ENCODE results near the gene DNAJB2.
A peak's percentile ranks its signal among the peaks of the same experiment; 100 is the strongest.
"Not testable (repeated sequence)": the region's sequence is repeated elsewhere in the genome, so short reads cannot be mapped to it uniquely, and the experiment has no call there.

Gene DNAJB2

DNA sequence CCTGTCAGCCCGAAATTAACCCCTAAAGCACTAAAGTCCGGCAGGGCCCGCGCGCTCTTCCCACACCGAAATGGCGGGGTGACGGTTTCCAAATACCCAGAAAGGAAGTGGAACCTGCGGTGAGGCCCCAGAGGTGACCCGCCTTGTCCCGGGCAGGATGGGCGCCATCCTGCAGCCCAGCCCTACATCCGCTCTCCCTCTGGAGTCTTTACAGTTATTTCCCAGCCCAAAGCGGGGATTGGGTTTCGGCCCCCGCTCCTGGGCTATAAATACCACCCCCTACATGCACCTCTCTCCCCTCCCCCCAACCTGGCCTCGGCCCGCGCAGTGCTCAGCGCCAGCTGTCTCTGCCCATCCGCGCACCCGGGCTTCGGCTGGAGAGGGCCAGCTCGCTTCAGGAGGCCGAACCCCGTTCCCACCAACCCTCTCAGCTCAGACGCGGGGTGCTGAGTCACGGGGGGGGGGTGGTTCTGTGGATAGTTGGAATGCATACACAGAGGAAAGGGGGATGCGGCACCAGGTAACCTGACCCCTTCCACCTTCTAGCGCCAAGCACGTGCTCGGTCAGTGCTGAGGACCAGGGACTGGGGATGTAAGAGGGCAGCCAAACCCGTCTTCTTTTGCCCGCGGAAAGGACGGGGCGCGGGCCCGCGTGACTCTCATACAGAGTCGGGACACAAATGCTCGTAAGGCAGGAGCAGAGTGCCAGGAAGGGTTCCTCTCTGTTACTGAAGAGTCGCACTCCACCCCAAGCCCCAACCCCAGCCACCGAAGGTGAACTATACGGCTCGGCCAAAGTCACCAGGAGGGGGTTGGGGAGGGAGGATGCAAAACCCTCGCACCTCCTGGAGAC, 26.0 kb upstream of the DNAJB2 start, which contains the start of gene TUBA4B:
TSS of gene TUBA4B (plus strand) at position 344 of the 853 bp plus-strand sequence. CDS start at position 509, 165 bp downstream.
- Histone ChIP-seq H3K9me2 (replicated peaks; ENCODE audit: low read depth, low read length) (no peaks in the 10 kb centered on the region), H3F3A (ENCODE audit: low read depth) (no peaks in the 10 kb centered on the region), H3K36me3 (ENCODE audit: insufficient read depth, low read length) (no peaks in the 10 kb centered on the region), H3K9me3 (ENCODE audit: insufficient read depth, low read depth, low read length) (no peaks in the 10 kb centered on the region), H3K27me3 (ENCODE audit: insufficient read depth, low read length, poor library complexity, severe bottlenecking) (peaks cover 45% of the 10 kb centered on the region), H3K4me1 (ENCODE audit: insufficient read depth, low read length, poor library complexity, severe bottlenecking) (peaks cover 49% of the 10 kb centered on the region), H4K20me1 (ENCODE audit: insufficient read depth, low read length, poor library complexity, severe bottlenecking) (peaks cover 8% of the 10 kb centered on the region), H3K79me2 (ENCODE audit: insufficient read depth, low read length) (no peaks in the 10 kb centered on the region), H3K4me2 (ENCODE audit: low read depth, low read length, poor library complexity, severe bottlenecking) (peak within 1 kb of the TSS; percentile 85), H3K4me3 (ENCODE audit: low read length, poor library complexity, severe bottlenecking) (peak within 1 kb of the TSS; percentile 73), H3K9ac (ENCODE audit: low read depth, low read length, poor library complexity, severe bottlenecking) (peak within 1 kb of the TSS; percentile 47), H2AFZ (ENCODE audit: low read length) (peak within 1 kb of the TSS; percentile 42)
- TF ChIP-seq, protein P1, sequence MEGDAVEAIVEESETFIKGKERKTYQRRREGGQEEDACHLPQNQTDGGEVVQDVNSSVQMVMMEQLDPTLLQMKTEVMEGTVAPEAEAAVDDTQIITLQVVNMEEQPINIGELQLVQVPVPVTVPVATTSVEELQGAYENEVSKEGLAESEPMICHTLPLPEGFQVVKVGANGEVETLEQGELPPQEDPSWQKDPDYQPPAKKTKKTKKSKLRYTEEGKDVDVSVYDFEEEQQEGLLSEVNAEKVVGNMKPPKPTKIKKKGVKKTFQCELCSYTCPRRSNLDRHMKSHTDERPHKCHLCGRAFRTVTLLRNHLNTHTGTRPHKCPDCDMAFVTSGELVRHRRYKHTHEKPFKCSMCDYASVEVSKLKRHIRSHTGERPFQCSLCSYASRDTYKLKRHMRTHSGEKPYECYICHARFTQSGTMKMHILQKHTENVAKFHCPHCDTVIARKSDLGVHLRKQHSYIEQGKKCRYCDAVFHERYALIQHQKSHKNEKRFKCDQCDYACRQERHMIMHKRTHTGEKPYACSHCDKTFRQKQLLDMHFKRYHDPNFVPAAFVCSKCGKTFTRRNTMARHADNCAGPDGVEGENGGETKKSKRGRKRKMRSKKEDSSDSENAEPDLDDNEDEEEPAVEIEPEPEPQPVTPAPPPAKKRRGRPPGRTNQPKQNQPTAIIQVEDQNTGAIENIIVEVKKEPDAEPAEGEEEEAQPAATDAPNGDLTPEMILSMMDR (conservative IDR thresholded peaks at IDR 0.05; ENCODE audit: low read length): no peak
- TF ChIP-seq EZH2phosphoT487 (IDR thresholded peaks at IDR 0.05; ENCODE audit: borderline replicate concordance): no peak

DNA sequence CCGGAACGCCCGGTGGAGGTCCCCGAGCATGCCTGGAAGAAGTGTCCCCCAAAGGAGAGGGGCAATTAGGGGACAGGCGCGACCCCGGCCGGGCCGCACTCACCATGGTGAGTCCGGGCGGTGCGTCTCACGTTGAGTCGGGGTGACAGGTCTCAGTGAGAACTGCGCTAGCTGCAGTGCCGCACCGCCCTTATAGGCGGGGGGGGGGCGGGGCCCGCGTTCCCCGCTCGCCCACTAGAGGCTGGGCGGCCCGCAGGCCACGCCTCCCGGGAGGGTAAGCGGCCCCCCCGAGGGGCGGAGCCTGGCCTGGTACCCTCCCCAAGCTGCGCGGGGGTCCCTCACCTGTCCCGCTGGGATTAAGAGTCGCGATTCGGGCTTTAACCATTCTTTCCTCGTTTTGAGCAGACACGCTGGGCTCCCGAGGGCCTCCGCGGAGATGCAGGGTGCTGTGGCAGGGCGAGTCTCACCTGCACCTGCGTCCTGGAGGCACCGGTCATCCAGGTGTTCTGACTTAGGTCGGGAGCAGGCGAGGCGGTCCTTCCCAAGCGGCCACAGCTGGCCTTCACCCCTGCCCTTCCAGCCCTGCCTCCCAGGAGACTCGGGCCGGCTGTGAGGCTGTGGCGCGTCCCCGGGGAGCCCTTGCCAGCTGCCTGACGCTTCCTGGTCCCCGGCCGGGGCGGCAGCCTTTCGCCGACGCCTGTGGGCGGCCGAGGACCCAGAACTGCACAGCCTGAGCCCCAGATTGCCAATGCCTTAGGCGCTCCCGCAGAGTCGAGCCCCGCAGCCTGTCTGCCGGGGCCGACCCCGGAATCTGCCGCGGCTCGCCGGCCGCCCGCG, 25.2 kb upstream of the DNAJB2 start, which contains the start of gene TUBA4A:
TSS of gene TUBA4A (minus strand) at position 166 of the 837 bp plus-strand sequence. CDS start at position 106, 60 bp downstream.
- peak within 1 kb of the TSS; percentile 42 for H2AFZ ChIP-seq (ENCODE audit: low read length)
- H3K4me2 ChIP-seq (ENCODE audit: low read depth, low read length, poor library complexity, severe bottlenecking): peak within 1 kb of the TSS; percentile 85
- H3K79me2 ChIP-seq (ENCODE audit: insufficient read depth, low read length): no peaks in the 10 kb centered on the region
- H3K4me1 ChIP-seq (ENCODE audit: insufficient read depth, low read length, poor library complexity, severe bottlenecking): peaks cover 41% of the 10 kb centered on the region
- H3K9me3 ChIP-seq (ENCODE audit: insufficient read depth, low read depth, low read length): no peaks in the 10 kb centered on the region
- H3K4me3 ChIP-seq (ENCODE audit: low read length, poor library complexity, severe bottlenecking): peak within 1 kb of the TSS; percentile 73
- no peaks in the 10 kb centered on the region for H3K9me2 ChIP-seq (replicated peaks; ENCODE audit: low read depth, low read length)
- TF ChIP-seq, protein P1 (conservative IDR thresholded peaks at IDR 0.05; ENCODE audit: low read length): no peak
- no peak for TF ChIP-seq EZH2phosphoT487 (IDR thresholded peaks at IDR 0.05; ENCODE audit: borderline replicate concordance)
- H3K36me3 ChIP-seq (ENCODE audit: insufficient read depth, low read length): no peaks in the 10 kb centered on the region
- peak within 1 kb of the TSS; percentile 47 for H3K9ac ChIP-seq (ENCODE audit: low read depth, low read length, poor library complexity, severe bottlenecking)
- H3K27me3 ChIP-seq (ENCODE audit: insufficient read depth, low read length, poor library complexity, severe bottlenecking): peaks cover 45% of the 10 kb centered on the region
- peaks cover 2% of the 10 kb centered on the region for H4K20me1 ChIP-seq (ENCODE audit: insufficient read depth, low read length, poor library complexity, severe bottlenecking)
- H3F3A ChIP-seq (ENCODE audit: low read depth): no peaks in the 10 kb centered on the region

DNA sequence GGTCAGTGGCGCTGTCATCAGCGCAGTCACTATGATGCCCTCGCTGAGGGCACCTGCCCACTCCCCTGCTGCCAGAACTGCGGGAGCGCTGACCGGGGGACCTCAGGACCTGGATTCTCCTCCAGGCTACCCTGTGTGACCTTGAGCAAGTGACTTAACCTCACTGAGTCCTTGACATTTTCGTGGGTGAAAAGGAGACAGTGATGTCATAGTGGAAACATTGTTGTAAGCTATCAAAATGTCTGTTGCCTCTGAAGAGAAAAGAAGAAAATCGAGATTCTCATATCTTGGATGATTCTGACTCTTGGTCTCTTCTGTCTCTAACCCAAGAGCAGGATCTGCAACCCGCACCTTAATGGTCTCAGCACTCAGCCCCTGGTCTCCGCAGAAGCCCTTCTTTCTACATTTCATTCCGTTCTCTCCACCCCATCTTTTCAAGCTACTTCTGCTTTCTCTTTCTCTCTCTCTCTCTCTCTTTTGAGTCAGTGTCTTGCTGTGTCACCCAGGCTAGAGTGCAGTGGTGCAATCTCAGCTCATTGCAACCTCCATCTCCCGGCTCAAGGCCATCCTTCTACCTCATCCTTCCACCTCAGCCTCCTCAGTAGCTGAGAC, 24.5 kb upstream of the DNAJB2 start:
- Histone ChIP-seq H3K4me2 (ENCODE audit: low read depth, low read length, poor library complexity, severe bottlenecking) (peak overlapping the region; percentile 85), H3K9ac (ENCODE audit: low read depth, low read length, poor library complexity, severe bottlenecking) (no peak overlapping the region), H3K9me2 (replicated peaks; ENCODE audit: low read depth, low read length) (no peaks in the 10 kb centered on the region), H3K4me1 (ENCODE audit: insufficient read depth, low read length, poor library complexity, severe bottlenecking) (peaks cover 33% of the 10 kb centered on the region), H3K9me3 (ENCODE audit: insufficient read depth, low read depth, low read length) (no peaks in the 10 kb centered on the region), H3K79me2 (ENCODE audit: insufficient read depth, low read length) (no peaks in the 10 kb centered on the region), H2AFZ (ENCODE audit: low read length) (peak overlapping the region; percentile 42), H4K20me1 (ENCODE audit: insufficient read depth, low read length, poor library complexity, severe bottlenecking) (no peaks in the 10 kb centered on the region), H3F3A (ENCODE audit: low read depth) (no peaks in the 10 kb centered on the region), H3K36me3 (ENCODE audit: insufficient read depth, low read length) (no peaks in the 10 kb centered on the region), H3K4me3 (ENCODE audit: low read length, poor library complexity, severe bottlenecking) (peak overlapping the region; percentile 73), H3K27me3 (ENCODE audit: insufficient read depth, low read length, poor library complexity, severe bottlenecking) (peaks cover 45% of the 10 kb centered on the region)
- TF ChIP-seq, protein P1 (conservative IDR thresholded peaks at IDR 0.05; ENCODE audit: low read length): no peak
- no peak for TF ChIP-seq EZH2phosphoT487 (IDR thresholded peaks at IDR 0.05; ENCODE audit: borderline replicate concordance)

DNA sequence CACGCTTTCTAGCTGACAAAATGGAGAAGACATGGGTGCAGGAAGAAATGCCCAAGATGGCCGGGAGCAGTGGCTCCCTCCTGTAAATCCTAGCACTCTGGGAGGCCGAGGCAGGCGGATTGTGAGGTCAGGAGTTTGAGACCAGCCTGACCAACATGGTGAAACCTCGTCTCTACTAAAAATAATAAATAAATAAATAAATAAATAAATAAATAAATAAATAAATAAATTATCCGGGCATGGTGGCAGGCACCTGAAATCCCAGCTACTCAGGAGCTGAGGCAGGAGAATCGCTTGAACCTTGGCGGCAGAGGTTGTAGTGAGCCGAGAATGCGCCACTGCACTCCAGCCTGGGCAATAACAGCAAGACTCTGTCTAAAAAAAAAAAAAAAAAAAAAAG, 20.2 kb upstream of the DNAJB2 start:
- H3F3A ChIP-seq (ENCODE audit: low read depth); H3K9me2 ChIP-seq (replicated peaks; ENCODE audit: low read depth, low read length); H3K9me3 ChIP-seq (ENCODE audit: insufficient read depth, low read depth, low read length); H2AFZ ChIP-seq (ENCODE audit: low read length); H3K9ac ChIP-seq (ENCODE audit: low read depth, low read length, poor library complexity, severe bottlenecking); H3K4me2 ChIP-seq (ENCODE audit: low read depth, low read length, poor library complexity, severe bottlenecking); H3K79me2 ChIP-seq (ENCODE audit: insufficient read depth, low read length); H3K36me3 ChIP-seq (ENCODE audit: insufficient read depth, low read length); H3K4me3 ChIP-seq (ENCODE audit: low read length, poor library complexity, severe bottlenecking); H4K20me1 ChIP-seq (ENCODE audit: insufficient read depth, low read length, poor library complexity, severe bottlenecking): not testable (repeated sequence)
- peaks cover 22% of the 10 kb centered on the region for H3K27me3 ChIP-seq (ENCODE audit: insufficient read depth, low read length, poor library complexity, severe bottlenecking)
- peaks cover 11% of the 10 kb centered on the region for H3K4me1 ChIP-seq (ENCODE audit: insufficient read depth, low read length, poor library complexity, severe bottlenecking)
